LoVo (cell line): Measurements from ENCODE around the gene C1orf232.

Experiments
- DNase-seq: peaks from one replicate; pipeline ENCODE4 v3.0.0-alpha.2; 2016; ENCODE audit warnings: low spot score

C1orf232 gene

GRCh38 chr1:26168410-26169197 lies at the start of gene C1orf232:
Gene C1orf232 (minus strand): TSS chr1:26168963. CDS start chr1:26168499, 464 bp downstream.
- DNase-seq = no peak

- no peak for DNase-seq
Observed at GRCh38 chr1:26215246-26215645, 46.5 kb upstream of the C1orf232 start.

GRCh38 chr1:26213335-26213905 lies 44.7 kb upstream of the C1orf232 start:
- DNase-seq = no peak

- no peak for DNase-seq
Observed at GRCh38 chr1:26212726-26213125, 44.0 kb upstream of the C1orf232 start.

GRCh38 chr1:26210147-26210870 lies 41.5 kb upstream of the C1orf232 start:
- DNase-seq = no peak

- DNase-seq = no peak
Observed at GRCh38 chr1:26203642-26204318, 35.0 kb upstream of the C1orf232 start.

- no peak for DNase-seq
Observed at GRCh38 chr1:26200413-26200812, 31.6 kb upstream of the C1orf232 start.

GRCh38 chr1:26197813-26198212 lies 29.1 kb upstream of the C1orf232 start:
- no peak for DNase-seq

- no peak for DNase-seq
Observed at GRCh38 chr1:26197301-26197700, 28.5 kb upstream of the C1orf232 start.

GRCh38 chr1:26195805-26196204 lies 27.0 kb upstream of the C1orf232 start:
- DNase-seq = no peak

GRCh38 chr1:26191739-26192138 lies 23.0 kb upstream of the C1orf232 start:
- no peak for DNase-seq

GRCh38 chr1:26190373-26190987 lies 21.7 kb upstream of the C1orf232 start, which contains the start of gene CATSPER4:
Gene CATSPER4 (plus strand): TSS chr1:26190602. CDS start chr1:26190628, 26 bp downstream.
- DNase-seq = no peak

- DNase-seq = no peak
Observed at GRCh38 chr1:26189751-26190275, 21.1 kb upstream of the C1orf232 start.

GRCh38 chr1:26189331-26189730 lies 20.6 kb upstream of the C1orf232 start:
- no peak for DNase-seq

GRCh38 chr1:26188477-26188876 lies 19.7 kb upstream of the C1orf232 start:
- DNase-seq = no peak

- no peak for DNase-seq
Observed at GRCh38 chr1:26187882-26188281, 19.1 kb upstream of the C1orf232 start.

- DNase-seq = no peak
Observed at GRCh38 chr1:26184883-26185282, 16.1 kb upstream of the C1orf232 start.

GRCh38 chr1:26184086-26184485 lies 15.3 kb upstream of the C1orf232 start:
- DNase-seq = no peak

GRCh38 chr1:26182383-26182696 lies 13.6 kb upstream of the C1orf232 start:
- no peak for DNase-seq

- DNase-seq = no peak
Observed at GRCh38 chr1:26181586-26182382, 13.0 kb upstream of the C1orf232 start.

- no peak for DNase-seq
Observed at GRCh38 chr1:26180010-26180506, 11.3 kb upstream of the C1orf232 start.
